OCI-LY7 (cell line): ENCODE data around the gene DPH1.

Experiments used
- CTCF ChIP-seq: fragments of 200-600 bp; sonication (generic); conservative IDR thresholded peaks from 2 replicates; pipeline ENCODE4 v1.5.1; 2014; ENCODE audit warnings: mild to moderate bottlenecking, antibody characterized with exemption, low read length, moderate library complexity, mixed read lengths
- EZH2phosphoT487 ChIP-seq: fragments of 200-600 bp; sonication (generic); IDR thresholded peaks from 2 replicates; pipeline ENCODE4 v1.6.1; 2018; ENCODE audit warnings: low read depth, borderline replicate concordance, mild to moderate bottlenecking, mixed run types, antibody characterized with exemption, low read length, moderate library complexity, mixed read lengths

GRCh38 chr17:2064520-2064971 is 34.6 kb downstream of the DPH1 start:
- TF ChIP-seq CTCF (no peak), EZH2phosphoT487 (no peak)
